A673 (cell line): ENCODE data around the gene KRTAP1-1.

Experiments
- CTCF ChIP-seq: fragments of 300-800, 200-600 bp; sonication (generic); conservative IDR thresholded peaks from 2 replicates; pipeline ENCODE4 v1.5.1; 2017; ENCODE audit warnings: low read depth, mild to moderate bottlenecking, antibody characterized with exemption, low read length, moderate library complexity, mixed read lengths
- EZH2 ChIP-seq: fragments of 200-600 bp; sonication (generic); IDR thresholded peaks from 2 replicates; pipeline ENCODE4 v1.6.1; 2017; ENCODE audit warnings: borderline replicate concordance, low read depth, mild to moderate bottlenecking, mixed read lengths, antibody characterized with exemption, low read length; ENCODE audit not compliant: poor library complexity, severe bottlenecking

- TF ChIP-seq CTCF, result no peak
- no peak for TF ChIP-seq EZH2
These were observed 1.7 kb upstream of the KRTAP1-1 start for GRCh38 chr17:41042953-41043352.
